Dedifferentiated amniotic fluid mesenchymal stem cell (primary cell): ENCODE data around the gene F7.
"Not testable (repeated sequence)": the region's sequence is repeated elsewhere in the genome, so short reads cannot be mapped to it uniquely, and the experiment has no call there.

ENCODE experiments used
- DNase-seq: peaks from one replicate; pipeline ENCODE4 v3.0.0-alpha.2; 2016; ENCODE audit errors: extremely low spot score

F7 gene

DNA sequence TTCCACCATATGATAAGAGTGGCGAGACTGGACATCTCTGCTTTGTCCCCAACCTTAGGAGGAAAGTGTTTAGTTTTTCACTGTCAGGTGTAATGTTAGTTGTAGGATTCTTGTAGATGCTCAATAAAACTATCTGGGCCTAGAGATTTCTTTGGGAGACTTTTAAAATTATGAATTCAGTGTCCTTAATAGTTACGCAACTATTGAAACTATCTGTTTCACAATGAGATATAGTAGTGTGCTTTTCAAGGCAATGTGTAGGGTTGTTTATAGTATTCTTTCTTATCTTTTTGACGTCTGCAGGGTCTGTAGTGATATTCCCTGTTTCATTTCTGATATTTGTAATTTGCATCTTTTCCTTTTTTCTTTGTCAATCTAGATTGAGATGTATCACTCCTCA, 33.2 kb upstream of the F7 start:
- no peak for DNase-seq

DNA sequence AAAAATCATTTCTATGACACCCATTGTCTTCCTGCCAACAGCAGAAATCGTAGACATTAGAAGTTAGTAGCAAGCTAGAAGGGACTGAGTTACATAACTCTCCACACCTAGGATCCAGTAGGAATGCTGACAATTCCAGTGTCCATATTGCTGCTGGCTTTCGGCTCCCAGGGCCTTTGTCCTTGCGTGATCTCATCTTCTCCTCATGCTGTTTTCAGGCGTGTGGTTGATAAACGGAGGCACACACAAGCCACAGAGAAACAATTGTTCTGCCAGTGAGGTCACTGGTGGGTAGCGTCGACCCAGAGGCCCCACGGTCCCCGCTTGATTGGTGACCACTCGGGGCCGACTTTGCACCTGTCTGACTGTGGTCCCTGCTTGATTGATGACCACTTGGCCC, 31.6 kb upstream of the F7 start:
- no peak for DNase-seq

DNA sequence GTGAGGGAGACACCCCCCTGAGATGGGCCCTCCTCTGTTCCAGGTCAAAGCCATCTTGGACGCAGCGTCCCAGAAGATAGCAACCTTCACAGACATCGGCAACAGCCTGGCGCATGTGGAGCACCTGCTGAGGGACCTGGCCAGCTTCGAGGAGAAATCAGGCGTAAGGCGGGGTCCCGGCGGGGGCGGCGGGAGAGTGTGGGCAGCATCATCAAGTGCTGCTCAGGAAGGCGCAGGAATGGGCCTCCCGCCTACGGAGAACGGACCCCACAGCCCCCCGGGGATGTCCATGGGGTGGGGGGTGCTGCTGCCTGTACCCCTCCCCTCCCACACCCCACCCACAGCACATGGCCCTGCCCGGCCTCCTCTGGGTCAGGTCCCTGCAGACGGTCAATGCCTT, 31.2 kb upstream of the F7 start:
- no peak for DNase-seq

DNA sequence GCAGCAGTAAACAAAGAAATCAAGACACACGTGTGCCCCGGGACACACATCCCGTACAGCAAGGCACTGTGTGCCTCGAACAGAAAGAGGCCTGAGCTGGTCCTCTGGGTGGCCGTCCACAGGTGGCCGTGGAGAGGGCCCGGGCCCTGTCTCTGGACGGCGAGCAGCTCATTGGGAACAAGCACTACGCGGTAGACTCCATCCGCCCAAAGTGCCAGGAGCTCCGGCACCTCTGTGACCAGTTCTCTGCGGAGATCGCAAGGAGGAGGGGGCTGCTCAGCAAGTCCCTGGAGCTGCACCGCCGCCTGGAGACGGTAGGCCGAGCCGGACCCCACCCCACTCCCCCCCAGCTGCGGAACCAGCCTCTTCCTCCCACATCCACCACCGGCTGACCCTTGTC, 30.7 kb upstream of the F7 start:
- no peak for DNase-seq

DNA sequence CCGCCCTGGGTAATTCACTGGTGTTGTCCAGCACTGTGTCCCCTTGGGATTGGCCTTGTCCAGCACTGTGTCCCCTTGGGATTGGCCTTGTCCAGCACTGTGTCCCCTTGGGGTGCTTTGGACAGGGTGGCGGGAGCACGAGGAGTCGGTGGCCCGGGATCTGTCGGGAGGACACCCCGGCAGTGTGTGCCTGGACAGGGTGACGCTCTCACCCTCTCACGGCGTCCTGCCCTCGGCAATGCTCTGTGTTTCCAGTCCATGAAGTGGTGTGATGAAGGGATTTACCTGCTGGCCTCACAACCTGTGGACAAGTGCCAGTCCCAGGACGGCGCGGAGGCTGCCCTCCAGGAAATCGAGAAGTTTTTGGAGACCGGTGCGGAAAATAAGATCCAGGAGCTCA, 29.9 kb upstream of the F7 start:
- no peak for DNase-seq

DNA sequence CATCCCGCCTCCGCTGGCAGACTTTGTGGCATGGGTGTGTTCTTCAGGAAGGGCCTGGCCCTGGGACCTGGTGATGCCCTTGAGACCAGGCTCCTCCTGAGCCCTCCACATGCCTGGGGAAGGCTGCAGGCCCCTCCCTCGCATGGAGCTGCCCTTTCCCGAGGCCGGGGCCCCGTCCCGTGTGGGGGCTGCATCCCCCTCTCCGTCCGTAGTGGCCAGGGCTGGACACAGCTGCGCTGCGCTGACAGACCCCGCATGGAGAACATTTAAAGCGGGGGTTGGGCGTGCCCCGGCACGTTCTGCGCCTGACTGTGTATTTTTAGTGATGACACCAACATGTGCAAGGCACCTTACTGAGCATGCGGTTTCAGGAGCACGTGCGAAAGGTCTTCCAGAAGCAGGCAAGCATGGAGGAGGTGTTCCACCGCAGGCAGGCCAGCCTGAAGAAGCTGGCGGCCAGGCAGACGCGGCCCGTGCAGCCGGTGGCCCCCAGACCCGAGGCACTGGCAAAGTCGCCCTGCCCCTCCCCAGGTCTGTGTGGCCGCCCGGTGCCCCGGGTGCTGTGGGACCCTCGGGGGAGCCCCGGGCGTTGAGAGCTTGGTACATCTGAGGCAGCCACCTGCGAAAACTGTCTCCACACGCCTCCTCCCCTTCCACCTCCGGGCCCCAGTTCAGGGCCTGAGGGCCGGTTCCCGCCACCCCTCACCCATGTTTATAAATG, 28.8 kb upstream of the F7 start:
- no peak for DNase-seq

DNA sequence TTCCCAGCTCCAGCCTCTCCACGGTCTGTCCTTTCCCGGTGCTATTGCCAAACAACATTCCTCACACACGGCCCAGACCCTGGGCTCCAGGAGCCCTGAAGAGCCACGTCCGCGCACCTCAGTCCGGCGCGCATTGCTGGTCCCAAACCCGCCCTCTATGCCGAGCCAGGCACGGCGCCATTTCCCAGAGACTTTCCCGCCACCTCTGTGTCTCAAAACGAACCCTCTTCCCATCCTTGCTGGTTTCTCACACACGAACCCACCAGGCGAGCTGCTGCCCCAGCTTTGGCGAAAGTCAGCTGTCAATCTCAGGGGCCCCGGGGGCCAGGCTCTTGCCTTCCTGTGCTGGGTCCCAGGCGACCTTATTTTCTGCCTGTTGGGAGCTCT, 28.0 kb upstream of the F7 start:
- DNase-seq = no peak

DNA sequence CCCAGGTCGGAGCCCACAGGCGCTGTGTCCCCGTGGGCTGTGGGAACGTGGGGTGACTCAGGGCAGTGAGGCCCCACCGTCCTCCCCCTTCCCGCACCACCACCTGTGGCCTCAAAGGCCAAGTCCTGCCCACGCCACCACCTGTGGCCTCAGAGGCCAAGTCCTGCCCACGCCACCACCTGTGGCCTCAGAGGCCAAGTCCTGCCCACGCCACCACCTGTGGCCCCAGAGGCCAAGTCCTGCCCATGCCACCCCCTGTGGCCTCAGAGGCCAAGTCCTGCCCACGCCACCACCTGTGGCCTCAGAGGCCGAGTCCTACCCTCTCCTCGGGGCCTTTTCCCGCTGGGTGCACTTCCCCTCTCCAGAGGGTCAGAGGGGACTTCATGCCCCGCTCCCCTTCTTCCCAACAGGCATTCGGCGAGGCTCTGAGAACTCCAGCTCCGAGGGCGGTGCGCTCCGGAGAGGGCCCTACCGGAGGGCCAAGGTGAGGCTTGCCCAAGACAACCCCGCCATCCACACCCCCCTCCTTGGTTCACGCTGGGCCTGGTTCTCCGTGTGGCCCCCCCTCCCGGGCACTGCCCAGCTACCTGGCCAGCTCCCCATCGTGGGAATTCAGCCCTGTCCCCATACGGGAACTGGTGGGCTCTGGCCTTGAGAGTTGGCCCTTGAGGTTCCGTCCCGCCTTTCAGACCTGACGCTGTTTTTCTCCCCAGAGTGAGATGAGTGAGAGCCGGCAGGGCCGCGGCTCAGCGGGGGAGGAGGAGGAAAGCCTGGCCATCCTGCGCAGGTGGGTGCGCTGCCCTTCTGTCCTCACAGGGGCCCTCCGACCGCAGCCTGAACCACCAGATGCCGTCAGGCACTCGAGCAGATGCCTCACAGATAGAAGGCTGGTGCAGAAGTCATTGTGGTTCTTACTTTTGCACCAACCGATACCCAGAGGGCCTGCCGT, 27.4 kb upstream of the F7 start:
- DNase-seq = no peak

DNA sequence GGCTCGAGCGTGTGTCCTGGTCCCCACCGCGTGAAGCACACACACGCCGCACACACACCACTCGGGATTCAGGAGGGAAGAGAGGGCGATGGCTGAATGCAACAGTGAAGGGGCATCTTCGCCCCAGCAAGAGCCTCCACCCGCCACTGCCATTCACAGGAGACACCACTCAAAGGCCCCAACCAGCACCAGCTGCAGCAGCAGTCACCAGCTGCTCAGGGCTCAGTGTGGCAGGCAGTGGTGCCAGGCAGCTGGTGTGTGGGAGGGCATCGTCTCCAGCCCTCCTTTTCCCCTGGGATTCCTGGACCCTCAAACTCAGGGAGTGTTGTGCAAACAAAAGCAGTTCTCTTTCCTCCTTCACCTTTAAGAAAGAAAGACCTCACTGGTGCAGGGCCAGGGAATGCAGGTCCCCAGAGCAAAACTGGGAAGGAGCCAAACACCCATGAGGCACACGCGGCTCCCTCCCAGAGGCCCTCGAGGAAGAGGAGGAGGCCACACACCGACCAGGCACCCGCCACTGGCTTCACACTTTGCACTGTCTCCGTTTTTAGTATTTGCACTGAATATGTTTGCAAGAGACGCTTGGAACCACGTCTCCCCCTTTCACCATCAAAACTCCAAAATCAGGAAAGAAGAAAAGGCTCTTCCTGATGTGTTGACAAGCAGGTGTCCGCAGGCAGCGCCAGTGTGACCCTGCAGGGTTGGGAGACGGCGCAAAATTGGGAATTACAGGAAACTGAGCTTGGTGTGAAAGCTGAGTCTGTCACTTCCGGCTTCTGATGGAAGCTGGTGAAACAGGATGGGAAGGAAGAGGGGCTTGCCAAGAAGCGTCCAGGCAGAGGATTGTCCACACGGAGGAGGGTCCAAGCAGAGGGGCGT, 26.4 kb upstream of the F7 start:
- no peak for DNase-seq

DNA sequence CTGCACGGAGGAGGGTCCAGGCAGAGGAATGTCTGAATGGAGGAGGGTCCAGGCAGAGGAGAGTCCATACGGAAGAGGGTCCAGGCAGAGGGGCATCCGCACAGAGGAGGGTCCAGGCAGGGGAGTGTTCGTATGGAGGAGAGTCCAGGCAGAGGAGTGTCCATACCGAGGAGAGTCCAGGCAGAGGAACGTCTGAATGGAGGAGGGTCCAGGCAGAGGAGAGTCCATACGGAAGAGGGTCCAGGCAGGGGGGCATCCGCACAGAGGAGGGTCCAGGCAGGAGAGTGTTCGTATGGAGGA, 25.9 kb upstream of the F7 start:
- DNase-seq = not testable (repeated sequence)

DNA sequence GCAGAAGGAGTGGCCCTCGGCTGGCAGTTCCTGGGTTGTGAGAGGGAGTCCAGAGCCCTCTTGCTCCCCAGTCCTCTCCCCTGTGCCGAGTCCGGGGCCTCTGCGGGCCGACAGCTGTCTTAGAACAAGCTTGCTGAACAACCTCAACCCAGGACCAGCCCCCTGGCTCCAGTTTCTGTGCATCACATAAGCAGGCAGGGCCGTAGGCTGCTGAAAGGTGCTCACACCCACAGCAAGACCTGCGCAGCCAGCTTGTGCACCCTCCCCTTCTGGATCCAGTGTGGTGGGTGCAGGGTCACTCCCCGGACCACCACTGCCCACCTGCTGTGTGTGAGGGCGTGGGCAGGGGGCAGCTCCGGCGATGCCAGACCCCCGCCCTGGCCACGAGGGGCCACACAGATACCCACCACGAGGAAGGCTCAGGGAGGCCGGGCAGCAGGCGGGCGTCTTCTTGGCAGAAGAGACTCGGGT, 25.2 kb upstream of the F7 start:
- DNase-seq = no peak

DNA sequence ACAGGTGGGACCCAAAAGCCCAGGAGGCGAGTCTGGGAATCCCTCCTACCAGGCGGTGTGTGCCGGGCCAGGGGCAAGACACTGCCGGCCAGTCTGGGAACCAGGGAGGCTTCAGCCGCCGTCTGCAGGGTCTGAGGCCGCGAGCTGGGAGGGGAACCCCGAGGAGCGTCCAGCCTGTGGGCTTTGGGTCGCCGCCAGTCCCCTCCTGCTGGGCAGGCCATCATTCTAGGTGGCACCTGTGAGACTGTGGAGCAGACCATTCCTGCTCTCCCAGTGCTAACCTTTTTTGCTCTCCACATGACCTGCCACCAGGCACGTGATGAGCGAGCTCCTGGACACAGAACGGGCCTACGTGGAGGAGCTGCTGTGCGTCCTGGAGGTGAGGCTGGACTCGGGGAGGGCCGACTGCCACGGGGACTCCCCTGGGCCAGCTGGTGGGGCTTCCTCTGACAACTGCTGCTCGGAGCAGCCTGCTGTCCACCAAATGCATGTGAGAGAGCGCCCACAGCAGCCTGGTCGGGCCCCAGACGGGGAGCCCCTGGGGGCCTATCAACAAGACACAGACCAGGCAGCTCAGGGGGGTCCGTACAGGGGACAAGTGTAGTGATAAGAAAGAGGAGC, 24.6 kb upstream of the F7 start:
- DNase-seq = no peak

DNA sequence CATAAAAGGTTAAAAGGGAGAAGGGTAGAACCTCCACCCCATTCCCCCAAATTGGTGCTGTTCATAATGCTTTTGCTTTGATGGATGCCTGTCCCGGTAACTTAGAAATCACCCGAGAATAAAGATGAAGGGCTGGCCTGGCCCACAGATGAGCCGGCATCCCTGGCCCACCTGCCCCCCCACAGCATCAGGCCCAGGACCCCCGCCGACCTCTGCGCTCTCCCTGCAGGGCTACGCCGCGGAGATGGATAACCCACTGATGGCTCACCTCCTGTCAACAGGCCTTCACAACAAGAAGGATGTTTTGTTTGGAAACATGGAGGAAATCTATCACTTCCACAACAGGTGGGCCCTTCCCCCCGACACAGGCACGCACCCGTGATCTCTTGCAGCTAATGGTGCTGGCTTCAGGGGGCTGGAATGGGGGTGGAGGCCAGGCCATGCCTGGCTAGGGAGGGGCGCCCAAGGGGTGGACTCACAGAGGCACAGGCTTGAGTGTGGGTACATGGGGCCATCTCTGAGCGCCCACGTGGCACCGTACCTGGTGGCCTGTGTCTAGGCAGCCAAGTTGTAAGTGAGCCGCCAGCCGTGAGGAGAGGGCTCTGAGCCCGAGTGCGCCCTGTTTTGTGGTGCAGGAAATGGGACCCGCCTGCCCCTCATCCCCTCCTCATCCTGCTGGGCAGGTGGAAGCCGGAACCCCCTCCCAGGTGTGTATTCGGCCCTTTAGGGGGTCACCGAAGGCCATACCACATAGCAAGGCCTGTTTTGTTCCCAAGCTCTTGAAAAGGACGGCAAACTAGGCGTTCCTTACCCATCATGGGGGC, 23.2 kb upstream of the F7 start:
- no peak for DNase-seq

DNA sequence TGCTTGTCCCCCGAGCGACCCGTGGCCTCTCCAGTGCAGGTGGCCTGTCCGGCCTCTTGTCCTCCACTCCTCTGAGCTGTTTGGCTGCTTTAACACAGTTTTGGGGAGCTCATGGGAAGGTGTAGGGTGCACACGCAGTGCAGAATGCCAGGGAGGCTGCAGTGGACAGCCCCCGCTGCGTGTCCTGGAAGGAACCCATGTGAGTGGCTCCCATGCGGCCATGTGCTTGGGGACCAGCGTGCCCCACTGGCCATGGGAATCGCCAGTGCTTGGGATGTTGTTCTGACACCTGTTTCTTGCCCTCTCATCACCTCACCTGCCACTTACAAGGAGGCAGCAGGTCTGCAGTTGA, 22.6 kb upstream of the F7 start:
- no peak for DNase-seq

DNA sequence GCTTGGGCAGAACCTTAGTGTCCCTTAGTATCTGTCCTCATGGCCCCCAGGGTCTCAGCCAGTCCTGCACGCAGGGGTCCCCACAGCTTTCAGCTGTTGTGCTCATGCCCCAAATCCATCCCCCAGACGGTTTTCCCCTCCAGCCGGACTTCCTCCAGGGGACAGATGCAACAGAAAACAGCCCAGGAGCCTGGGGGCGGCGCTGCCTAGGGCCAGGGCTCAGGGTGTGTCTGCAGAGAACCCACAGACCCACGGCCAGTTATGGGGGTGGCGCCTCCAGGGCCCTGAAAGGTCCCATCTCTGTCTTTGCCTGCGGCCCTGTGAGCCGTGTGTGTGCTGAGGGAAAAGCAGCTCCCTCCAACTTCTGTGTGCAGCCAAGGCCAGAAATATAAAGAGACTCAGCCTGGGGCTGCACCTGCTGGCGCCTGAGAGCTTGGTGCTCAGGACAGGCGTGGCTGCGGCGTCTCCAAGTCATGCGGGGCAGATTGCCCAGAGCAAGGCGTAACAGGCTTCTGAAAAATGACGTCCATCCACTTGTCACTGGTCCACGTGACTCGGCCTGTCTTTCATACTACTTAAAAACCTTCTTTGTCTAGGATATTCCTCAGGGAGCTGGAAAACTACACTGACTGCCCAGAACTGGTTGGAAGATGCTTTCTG, 22.1 kb upstream of the F7 start:
- DNase-seq = no peak

DNA sequence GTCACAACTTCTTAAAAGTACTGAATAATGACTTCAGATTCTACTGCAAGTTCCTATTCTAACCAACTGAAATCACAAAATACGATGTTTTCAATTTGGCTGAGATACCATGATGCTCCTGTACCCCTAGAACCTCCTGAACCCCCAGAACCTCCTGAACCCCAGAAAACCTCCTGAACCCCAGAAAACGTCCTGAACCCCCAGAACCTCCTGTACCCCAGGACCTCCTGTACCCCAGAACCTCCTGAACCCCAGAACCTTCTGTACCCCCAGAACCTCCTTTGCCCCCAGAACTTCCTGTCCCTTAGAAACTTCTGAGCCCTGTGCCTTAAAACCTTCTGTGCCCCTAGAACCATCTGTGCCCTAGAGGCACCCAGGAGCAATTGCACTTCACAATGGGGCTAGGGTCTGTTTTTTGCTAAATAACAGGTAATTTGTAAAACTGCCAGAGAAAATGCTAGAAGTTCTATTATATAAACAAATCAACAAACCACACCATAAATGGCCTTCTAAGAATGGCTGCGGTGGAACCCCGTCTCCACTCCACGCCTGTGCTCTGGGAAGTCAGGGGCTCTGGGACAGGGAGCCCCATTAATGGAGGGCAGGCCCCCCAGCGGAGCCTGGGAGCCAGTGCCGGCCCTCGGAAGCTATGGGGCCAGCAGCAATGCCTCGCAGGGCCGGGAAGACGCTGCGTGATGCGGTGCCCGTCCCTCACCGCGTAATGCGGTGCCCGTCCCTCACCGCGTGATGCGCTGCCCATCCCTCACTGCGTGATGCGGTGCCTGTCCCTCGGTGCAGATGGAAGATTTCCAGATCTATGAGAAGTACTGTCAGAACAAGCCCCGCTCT, 21.3 kb upstream of the F7 start:
- DNase-seq = no peak

DNA sequence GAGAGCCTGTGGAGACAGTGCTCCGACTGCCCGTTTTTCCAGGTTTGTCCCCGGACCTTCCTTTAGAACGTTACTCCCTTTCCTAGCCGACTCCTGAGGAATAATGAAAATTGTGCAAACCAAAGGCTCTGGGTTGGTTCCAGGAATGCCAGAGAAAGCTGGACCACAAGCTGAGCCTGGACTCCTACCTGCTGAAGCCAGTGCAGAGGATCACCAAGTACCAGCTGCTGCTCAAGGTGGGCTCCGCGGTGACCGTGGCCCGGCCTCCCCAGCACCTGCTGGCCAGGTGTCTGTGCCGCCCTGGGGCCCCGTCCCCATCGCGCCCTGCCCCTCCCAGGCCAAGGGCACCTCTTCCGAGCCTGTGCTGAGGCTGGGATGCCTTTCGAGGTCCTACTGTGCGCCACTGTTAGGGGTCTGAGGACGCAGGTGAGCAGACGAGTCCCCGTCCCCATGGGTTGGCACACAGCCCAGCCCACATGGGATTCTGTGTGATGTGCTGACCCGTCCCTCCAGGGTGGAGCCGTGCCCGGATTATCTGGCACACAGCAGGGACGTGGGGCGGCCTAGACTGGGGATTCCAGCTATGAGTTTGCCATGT, 20.5 kb upstream of the F7 start:
- no peak for DNase-seq

DNA sequence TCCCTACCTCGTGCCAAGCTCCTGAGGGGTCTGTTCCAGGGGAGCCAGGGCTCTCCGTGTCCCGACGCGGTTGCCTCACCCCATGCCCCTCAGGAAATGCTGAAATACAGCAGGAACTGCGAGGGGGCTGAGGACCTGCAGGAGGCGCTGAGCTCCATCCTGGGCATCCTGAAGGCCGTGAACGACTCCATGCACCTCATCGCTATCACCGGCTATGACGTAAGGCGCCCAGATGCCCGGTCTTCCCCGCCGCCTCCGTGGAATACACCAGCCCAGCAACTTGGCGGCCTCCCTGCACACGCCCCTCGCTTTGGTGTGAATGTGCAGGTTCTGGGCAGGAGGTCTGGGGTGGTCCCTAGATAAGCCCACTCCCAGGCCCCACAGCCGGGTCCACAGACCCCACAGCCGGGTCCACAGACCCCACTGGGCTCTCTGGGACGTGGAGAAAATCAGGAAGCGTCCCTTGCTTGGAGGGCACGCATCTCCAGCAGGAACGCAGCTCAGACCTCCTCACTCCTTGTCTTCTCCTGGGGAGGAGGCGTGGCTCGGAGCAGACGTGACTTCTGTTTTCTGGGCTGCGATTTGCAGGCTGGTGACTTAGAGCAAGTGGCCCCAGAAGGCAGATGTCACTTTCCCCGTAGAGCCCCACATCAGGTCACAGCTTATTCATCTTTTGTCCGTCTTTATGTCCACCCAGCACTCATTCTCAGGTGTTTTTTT, 19.4 kb upstream of the F7 start:
- DNase-seq = no peak
